GM18526 (cell line): Measurements from ENCODE around the gene CD59.

Experiments used
- POLR2A ChIP-seq: IDR thresholded peaks from 3 replicates; pipeline ENCODE4 v1.6.1; 2011; ENCODE audit not compliant: insufficient read length; ENCODE audit errors: extremely low read depth

The CD59 gene

GRCh38 chr11:33736148-33736812, at the start of gene CD59:
Gene CD59, minus strand, starts transcription at chr11:33736423. Its CDS starts 13,978 bp downstream, at chr11:33722445.
- peak; percentile 71 for TF ChIP-seq POLR2A

GRCh38 chr11:33785609-33786008, 49.4 kb upstream of the CD59 start:
- no peak for TF ChIP-seq POLR2A

GRCh38 chr11:33779849-33780528, 43.8 kb upstream of the CD59 start:
- no peak for TF ChIP-seq POLR2A

- no peak for TF ChIP-seq POLR2A
Observed at GRCh38 chr11:33778675-33779074, 42.5 kb upstream of the CD59 start.

- no peak for TF ChIP-seq POLR2A
Observed at GRCh38 chr11:33777906-33778305, 41.7 kb upstream of the CD59 start.

- no peak for TF ChIP-seq POLR2A
Observed at GRCh38 chr11:33775832-33776470, 39.7 kb upstream of the CD59 start.

GRCh38 chr11:33775467-33775807, 39.2 kb upstream of the CD59 start:
- no peak for TF ChIP-seq POLR2A

- TF ChIP-seq POLR2A = no peak
Observed at GRCh38 chr11:33774736-33775466, 38.7 kb upstream of the CD59 start.

GRCh38 chr11:33773987-33774735, 37.9 kb upstream of the CD59 start, which contains the start of gene FBXO3:
Gene FBXO3, minus strand, starts transcription at chr11:33774520. Its CDS starts 23 bp downstream, at chr11:33774497.
- TF ChIP-seq POLR2A = peak; percentile 85

- no peak for TF ChIP-seq POLR2A
Observed at GRCh38 chr11:33773404-33773986, 37.3 kb upstream of the CD59 start.

GRCh38 chr11:33772870-33773269, 36.6 kb upstream of the CD59 start:
- no peak for TF ChIP-seq POLR2A

- TF ChIP-seq POLR2A = no peak
Observed at GRCh38 chr11:33772300-33772699, 36.1 kb upstream of the CD59 start.

- no peak for TF ChIP-seq POLR2A
Observed at GRCh38 chr11:33770236-33770635, 34.0 kb upstream of the CD59 start.

GRCh38 chr11:33769542-33769941, 33.3 kb upstream of the CD59 start:
- TF ChIP-seq POLR2A = no peak

GRCh38 chr11:33767624-33768023, 31.4 kb upstream of the CD59 start:
- TF ChIP-seq POLR2A = no peak

- no peak for TF ChIP-seq POLR2A
Observed at GRCh38 chr11:33766085-33766484, 29.9 kb upstream of the CD59 start.
